Esophagus muscularis mucosa (tissue), 4 donors: ENCODE results near the gene NKAIN2. TPM values are rescaled to one million over a fixed set of nuclear protein-coding genes. Genes with fewer than 3 reads are reported as not detected.
"Not testable (repeated sequence)": the region's sequence is repeated elsewhere in the genome, so short reads cannot be mapped to it uniquely, and the experiment has no call there.

Source experiments
- DNase-seq: peaks from one replicate; pipeline ENCODE4 v3.0.0-alpha.2; 2017; ENCODE audit errors: extremely low spot score
- H3K27ac ChIP-seq, 4 donors: fragments of 200-600 bp; sonication (generic); replicated peaks in 1 of 4; 1 replicate in 3 of 4; 2 replicates in 1 of 4; pipeline ENCODE4 v1.5.1; 2016 to 2019; ENCODE audit warnings: mild to moderate bottlenecking in 1 of 4
- H3K27me3 ChIP-seq, 4 donors: fragments of 200-600 bp; sonication (generic); one replicate each; pipeline versions ENCODE4 v1.5.1 to v1.6.0; 2016 to 2019
- H3K36me3 ChIP-seq, 4 donors: fragments of 200-600 bp; sonication (generic); one replicate each; pipeline ENCODE4 v1.5.1; 2016 to 2019
- H3K4me1 ChIP-seq, 4 donors: fragments of 200-600 bp; sonication (generic); one replicate each; pipeline ENCODE4 v1.5.1; 2016 to 2019
- H3K4me3 ChIP-seq, 4 donors: fragments of 200-600 bp; sonication (generic); 1 replicate in 2 of 4; 2 replicates in 2 of 4; pipeline ENCODE4 v1.5.1; 2016 to 2019; ENCODE audit warnings: mild to moderate bottlenecking in 4 of 4, moderate library complexity in 1 of 4
- H3K9me3 ChIP-seq, 4 donors: fragments of 200-600 bp; sonication (generic); 1 replicate in 3 of 4; 2 replicates in 1 of 4; pipeline ENCODE4 v1.5.1; 2016 to 2019
- CTCF ChIP-seq, 3 experiments: fragments of 200-600 bp in 2 of 3; fragments of 450-650 bp in 1 of 3; sonication (generic) in 2 of 3; IDR thresholded peaks; one replicate each; pipeline ENCODE4 v1.5.1; 2017 to 2019; ENCODE audit warnings: antibody characterized with exemption in 3 of 3, mild to moderate bottlenecking in 2 of 3, moderate library complexity in 1 of 3
- EP300 ChIP-seq: sonication (generic); formaldehyde crosslinking; IDR thresholded peaks from one replicate; pipeline ENCODE4 v1.6.1; 2017; ENCODE audit warnings: antibody characterized with exemption
- POLR2A ChIP-seq: fragments of 450-650 bp; IDR thresholded peaks from one replicate; pipeline ENCODE4 v1.6.1; 2017; ENCODE audit warnings: antibody characterized with exemption, moderate library complexity, mild to moderate bottlenecking, low read depth
- POLR2AphosphoS5 ChIP-seq, 2 donors: sonication (generic); formaldehyde crosslinking; IDR thresholded peaks; one replicate each; pipeline ENCODE4 v1.6.1; 2017; ENCODE audit warnings: antibody characterized with exemption in 2 of 2
- WGBS: methylation state at CpG from one replicate; pipeline ENCODE4 v1.1.5; 2018; 5-methylcytosine and 5-hydroxymethylcytosine counted together
- intact Hi-C: fragments of 100-400 bp; cut with DNase I; formaldehyde crosslinking; loops from one replicate; pipeline ENCODE4 v1.15.1; 2023
- total RNA-seq, 4 donors: library from RNA; depleted of rRNA; stranded (reverse); fragments of >200 nt; gene quantifications; one replicate each; pipeline versions ENCODE4 v1.1.0 to v1.2.1, GENCODE V29; 2016

The NKAIN2 gene
- total RNA-seq, 4 donors from 2014 or later = 0.11 to 0.66 (median 0.13) TPM; not detected in 1

- H3K27me3 ChIP-seq = no peaks in the 10 kb centered on the region
- 75% methylated on average over 1 of the region's 1 CpG for WGBS
- intact Hi-C loops = no loop called here
These were observed 429.6 kb downstream of the NKAIN2 start for GRCh38 chr6:124233221-124233620.

GRCh38 chr6:124234801-124235200, 431.1 kb downstream of the NKAIN2 start:
- 88% methylated on average over 2 of the region's 2 CpGs for WGBS
- TF ChIP-seq CTCF (IDR thresholded peaks at IDR 0.05) = no peak
- TF ChIP-seq POLR2AphosphoS5 (IDR thresholded peaks at IDR 0.05) = no peak
- TF ChIP-seq POLR2A = no peak
- TF ChIP-seq EP300 = no peak
- Histone ChIP-seq H3K9me3 (peaks cover 0 to 4% (median 0%) of the 10 kb centered on the region in 4 donors), H3K36me3 (no peaks in the 10 kb centered on the region), H3K27ac (no peak overlapping the region), H3K4me3 (no peak overlapping the region), H3K27me3 (no peaks in the 10 kb centered on the region), H3K4me1 (no peaks in the 10 kb centered on the region)
- intact Hi-C loops = no loop called here
- no peak for DNase-seq

More at GRCh38 chr6:124233221-124233620, 429.6 kb downstream of the NKAIN2 start:
- no peaks in the 10 kb centered on the region for H3K36me3 ChIP-seq
- peaks cover 0 to 4% (median 0%) of the 10 kb centered on the region in 4 donors for H3K9me3 ChIP-seq
- H3K4me3 ChIP-seq = no peak overlapping the region
- no peak for DNase-seq
- no peak overlapping the region for H3K27ac ChIP-seq
- TF ChIP-seq POLR2AphosphoS5 (IDR thresholded peaks at IDR 0.05) (no peak), EP300 (no peak), POLR2A (no peak), CTCF (IDR thresholded peaks at IDR 0.05) (no peak)
- no peaks in the 10 kb centered on the region for H3K4me1 ChIP-seq

- no peaks in the 10 kb centered on the region for H3K36me3 ChIP-seq
- TF ChIP-seq EP300 (no peak), POLR2A (no peak), CTCF (IDR thresholded peaks at IDR 0.05) (no peak), POLR2AphosphoS5 (IDR thresholded peaks at IDR 0.05) (no peak)
- H3K4me3 ChIP-seq = no peak overlapping the region
- no peaks in the 10 kb centered on the region for H3K27me3 ChIP-seq
- 75% methylated on average over 3 of the region's 3 CpGs for WGBS
- no peak for DNase-seq
- no peaks in the 10 kb centered on the region for H3K4me1 ChIP-seq
- H3K27ac ChIP-seq = no peak overlapping the region
- H3K9me3 ChIP-seq = no peaks in the 10 kb centered on the region
- intact Hi-C loops = no loop called here
These were observed 434.2 kb downstream of the NKAIN2 start for GRCh38 chr6:124237911-124238310.

GRCh38 chr6:124238408-124238807, 434.7 kb downstream of the NKAIN2 start:
- H3K27ac ChIP-seq, H3K4me1 ChIP-seq, H3K27me3 ChIP-seq, H3K9me3 ChIP-seq, H3K4me3 ChIP-seq, H3K36me3 ChIP-seq, DNase-seq, intact Hi-C loops: not testable (repeated sequence)
- WGBS = 85% methylated on average over 2 of the region's 2 CpGs

- Histone ChIP-seq H3K4me3 (no peak overlapping the region), H3K36me3 (no peaks in the 10 kb centered on the region), H3K27ac (no peak overlapping the region), H3K27me3 (no peaks in the 10 kb centered on the region), H3K9me3 (no peaks in the 10 kb centered on the region), H3K4me1 (no peaks in the 10 kb centered on the region)
- TF ChIP-seq POLR2A (no peak), CTCF (IDR thresholded peaks at IDR 0.05) (no peak)
- intact Hi-C loops = no loop called here
- 86% methylated on average over 8 of the region's 8 CpGs for WGBS
- DNase-seq = no peak
These were observed 451.4 kb downstream of the NKAIN2 start for GRCh38 chr6:124254941-124255685.
